Measurements from ENCODE around the gene WHRN.

WHRN gene

GRCh38 chr9:114413861-114414301, 91.4 kb downstream of the WHRN start:
- no peak for TF ChIP-seq POLR2AphosphoS5 (IDR thresholded peaks at IDR 0.05; ENCODE audit: low read depth)
- no peak for TF ChIP-seq CTCF (IDR thresholded peaks at IDR 0.05; ENCODE audit: insufficient read depth, low read length)
- TF ChIP-seq SPI1 (IDR thresholded peaks at IDR 0.05; ENCODE audit: borderline replicate concordance, low read depth): no peak
- TF ChIP-seq GABPA (IDR thresholded peaks at IDR 0.05; ENCODE audit: low read depth): no peak
- no peak for TF ChIP-seq REST (IDR thresholded peaks at IDR 0.05; ENCODE audit: insufficient replicate concordance, low read depth)
- Histone ChIP-seq H3K27me3 (ENCODE audit: insufficient read depth, poor library complexity, severe bottlenecking) (no peaks in the 10 kb centered on the region), H3K27ac (replicated peaks) (no peak overlapping the region), H3K4me3 (replicated peaks; ENCODE audit: insufficient read depth, low read length) (no peak overlapping the region)
- no peak for DNase-seq (ENCODE audit: low read depth in 1 of 2, low spot score in 1 of 2)

GRCh38 chr9:114412048-114412683, 93.1 kb downstream of the WHRN start:
- no peak for DNase-seq (ENCODE audit: low read depth in 1 of 2, low spot score in 1 of 2)
- H3K4me3 ChIP-seq (replicated peaks; ENCODE audit: insufficient read depth, low read length): no peak overlapping the region
- H3K27ac ChIP-seq (replicated peaks): no peak overlapping the region
- H3K27me3 ChIP-seq (ENCODE audit: insufficient read depth, poor library complexity, severe bottlenecking): no peaks in the 10 kb centered on the region
- TF ChIP-seq CTCF (IDR thresholded peaks at IDR 0.05; ENCODE audit: insufficient read depth, low read length): no peak
- TF ChIP-seq SPI1 (IDR thresholded peaks at IDR 0.05; ENCODE audit: borderline replicate concordance, low read depth): no peak
- no peak for TF ChIP-seq REST (IDR thresholded peaks at IDR 0.05; ENCODE audit: insufficient replicate concordance, low read depth)
- no peak for TF ChIP-seq POLR2AphosphoS5 (IDR thresholded peaks at IDR 0.05; ENCODE audit: low read depth)
- no peak for TF ChIP-seq GABPA (IDR thresholded peaks at IDR 0.05; ENCODE audit: low read depth)

- Histone ChIP-seq H3K4me3 (replicated peaks; ENCODE audit: insufficient read depth, low read length) (no peak overlapping the region), H3K27ac (replicated peaks) (no peak overlapping the region), H3K27me3 (ENCODE audit: insufficient read depth, poor library complexity, severe bottlenecking) (no peaks in the 10 kb centered on the region)
- no peak for TF ChIP-seq SPI1 (IDR thresholded peaks at IDR 0.05; ENCODE audit: borderline replicate concordance, low read depth)
- no peak for TF ChIP-seq POLR2AphosphoS5 (IDR thresholded peaks at IDR 0.05; ENCODE audit: low read depth)
- DNase-seq (ENCODE audit: low read depth in 1 of 2, low spot score in 1 of 2): no peak
These were observed 93.8 kb downstream of the WHRN start for GRCh38 chr9:114411452-114411851.

- Histone ChIP-seq H3K4me3 (replicated peaks; ENCODE audit: insufficient read depth, low read length) (no peak overlapping the region), H3K27ac (replicated peaks) (no peak overlapping the region), H3K27me3 (ENCODE audit: insufficient read depth, poor library complexity, severe bottlenecking) (no peaks in the 10 kb centered on the region)
- TF ChIP-seq GABPA (IDR thresholded peaks at IDR 0.05; ENCODE audit: low read depth): no peak
- TF ChIP-seq REST (IDR thresholded peaks at IDR 0.05; ENCODE audit: insufficient replicate concordance, low read depth): no peak
- no peak for TF ChIP-seq SPI1 (IDR thresholded peaks at IDR 0.05; ENCODE audit: borderline replicate concordance, low read depth)
- no peak for TF ChIP-seq CTCF (IDR thresholded peaks at IDR 0.05; ENCODE audit: insufficient read depth, low read length)
- TF ChIP-seq POLR2AphosphoS5 (IDR thresholded peaks at IDR 0.05; ENCODE audit: low read depth): no peak
- DNase-seq (ENCODE audit: low read depth in 1 of 2, low spot score in 1 of 2): no peak
These were observed 94.4 kb downstream of the WHRN start for GRCh38 chr9:114410910-114411309.
